ENCODE results near the gene PRR20G. TPM values are rescaled to one million over a fixed set of nuclear protein-coding genes. Genes with fewer than 3 reads are reported as not detected.

The PRR20G gene
- total RNA-seq, 1 experiment from 2014 or later: 0.30 TPM

DNA sequence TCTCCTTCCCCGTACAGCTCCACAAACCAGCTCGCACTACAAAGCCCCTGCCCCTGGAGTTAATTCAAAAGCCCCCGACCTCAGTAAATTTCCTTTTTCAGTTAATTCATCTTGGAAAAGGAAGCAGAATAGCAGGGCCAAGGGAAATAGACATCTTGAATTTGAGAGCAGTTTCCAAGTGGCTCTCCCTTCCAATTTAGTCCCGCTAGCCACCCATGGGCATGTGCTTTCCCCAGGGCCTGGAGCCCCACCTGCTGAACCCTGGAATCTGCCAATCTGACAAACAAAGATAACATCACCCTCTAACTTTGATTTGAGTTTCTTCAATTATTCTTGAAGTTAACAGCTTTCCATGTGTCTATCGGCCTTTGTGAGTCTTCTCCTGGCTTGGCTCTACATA, 31.7 kb downstream of the PRR20G start:
- intact Hi-C loops (cut with micrococcal nuclease): no loop called here
- DNase-seq (ENCODE audit: low read depth, low spot score): no peak
- CTCF ChIA-PET: no interaction called here
- no peaks in the 10 kb centered on the region for H3K4me1 ChIP-seq (ENCODE audit: control insufficient read depth in 1 of 2, insufficient read depth in 2 of 2, low read length in 2 of 2)
- H3K4me3 ChIP-seq (replicated peaks in 1 of 2; ENCODE audit: low read depth in 1 of 2, low read length in 2 of 2): no peak overlapping the region
- no peak overlapping the region for H2AFZ ChIP-seq (ENCODE audit: low read depth, low read length, poor library complexity, severe bottlenecking)
- H3K27me3 ChIP-seq (ENCODE audit: insufficient read depth, low read length): no peaks in the 10 kb centered on the region
- H3K9ac ChIP-seq (ENCODE audit: low read length): no peak overlapping the region
- POLR2A ChIA-PET: no interaction called here
- no peak overlapping the region for H3K27ac ChIP-seq (ENCODE audit: low read depth, low read length)
- H4K20me1 ChIP-seq (ENCODE audit: insufficient read depth): no peaks in the 10 kb centered on the region
- no peaks in the 10 kb centered on the region for H3K79me2 ChIP-seq (ENCODE audit: insufficient read depth, low read length)
- BruUV-seq (replicated peaks): no TSS peak
- H3K9me3 ChIP-seq (ENCODE audit: control insufficient read depth in 1 of 2, insufficient read depth in 1 of 2, low read depth in 1 of 2, low read length in 2 of 2): no peaks in the 10 kb centered on the region
- no peaks in the 10 kb centered on the region for H3K9me2 ChIP-seq (ENCODE audit: insufficient read depth)
- no peak for TF ChIP-seq POLR2A (IDR thresholded peaks at IDR 0.05; ENCODE audit: borderline replicate concordance, extremely low read depth, insufficient read depth, insufficient read length)
- no peak for TF ChIP-seq ELF1 (IDR thresholded peaks at IDR 0.05; ENCODE audit: borderline replicate concordance, low read depth)
- TF ChIP-seq ATF3 (IDR thresholded peaks at IDR 0.05): no peak
- TF ChIP-seq SIN3A (IDR thresholded peaks at IDR 0.05; ENCODE audit: low read depth): no peak
- TF ChIP-seq ZNF274 (IDR thresholded peaks at IDR 0.05; ENCODE audit: low read depth, low read length): no peak
- TF ChIP-seq YY1 (IDR thresholded peaks at IDR 0.05; ENCODE audit: extremely low read depth, insufficient replicate concordance, low read depth, low read length): no peak
- TF ChIP-seq, protein P1, sequence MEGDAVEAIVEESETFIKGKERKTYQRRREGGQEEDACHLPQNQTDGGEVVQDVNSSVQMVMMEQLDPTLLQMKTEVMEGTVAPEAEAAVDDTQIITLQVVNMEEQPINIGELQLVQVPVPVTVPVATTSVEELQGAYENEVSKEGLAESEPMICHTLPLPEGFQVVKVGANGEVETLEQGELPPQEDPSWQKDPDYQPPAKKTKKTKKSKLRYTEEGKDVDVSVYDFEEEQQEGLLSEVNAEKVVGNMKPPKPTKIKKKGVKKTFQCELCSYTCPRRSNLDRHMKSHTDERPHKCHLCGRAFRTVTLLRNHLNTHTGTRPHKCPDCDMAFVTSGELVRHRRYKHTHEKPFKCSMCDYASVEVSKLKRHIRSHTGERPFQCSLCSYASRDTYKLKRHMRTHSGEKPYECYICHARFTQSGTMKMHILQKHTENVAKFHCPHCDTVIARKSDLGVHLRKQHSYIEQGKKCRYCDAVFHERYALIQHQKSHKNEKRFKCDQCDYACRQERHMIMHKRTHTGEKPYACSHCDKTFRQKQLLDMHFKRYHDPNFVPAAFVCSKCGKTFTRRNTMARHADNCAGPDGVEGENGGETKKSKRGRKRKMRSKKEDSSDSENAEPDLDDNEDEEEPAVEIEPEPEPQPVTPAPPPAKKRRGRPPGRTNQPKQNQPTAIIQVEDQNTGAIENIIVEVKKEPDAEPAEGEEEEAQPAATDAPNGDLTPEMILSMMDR (IDR thresholded peaks at IDR 0.05 in 2 of 3, conservative IDR thresholded peaks at IDR 0.05 in 1 of 3; ENCODE audit: borderline replicate concordance in 1 of 3, insufficient read depth in 1 of 3, low read depth in 2 of 3, low read length in 2 of 3): no peak
- TF ChIP-seq FOSL1 (IDR thresholded peaks at IDR 0.05; ENCODE audit: low read depth): no peak
- TF ChIP-seq, protein P2, sequence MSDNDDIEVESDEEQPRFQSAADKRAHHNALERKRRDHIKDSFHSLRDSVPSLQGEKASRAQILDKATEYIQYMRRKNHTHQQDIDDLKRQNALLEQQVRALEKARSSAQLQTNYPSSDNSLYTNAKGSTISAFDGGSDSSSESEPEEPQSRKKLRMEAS (IDR thresholded peaks at IDR 0.05): no peak
- no peak for TF ChIP-seq ZBTB33 (IDR thresholded peaks at IDR 0.05; ENCODE audit: extremely low read depth, insufficient replicate concordance, low read length)
- TF ChIP-seq EZH2 (IDR thresholded peaks at IDR 0.05): no peak
- TF ChIP-seq CEBPB (IDR thresholded peaks at IDR 0.05; ENCODE audit: low read depth): no peak
- TF ChIP-seq TCF7L2 (IDR thresholded peaks at IDR 0.05; ENCODE audit: borderline replicate concordance, extremely low read depth, insufficient read depth, insufficient read length): no peak
- TF ChIP-seq SRF (IDR thresholded peaks at IDR 0.05; ENCODE audit: low read depth): no peak
- TF ChIP-seq JUND (IDR thresholded peaks at IDR 0.05): no peak
- TF ChIP-seq REST (IDR thresholded peaks at IDR 0.05; ENCODE audit: low read depth): no peak
- RAD21 ChIA-PET (ENCODE audit: low non-redundant PET in 1 of 2, low total read pairs in 2 of 2, uncharacterized antibody in 2 of 2, unreplicated experiment in 2 of 2): no interaction called here
- no peak overlapping the region for H3K4me2 ChIP-seq (ENCODE audit: low read length)
- H3K36me3 ChIP-seq (ENCODE audit: control insufficient read depth in 1 of 2, insufficient read depth in 2 of 2, low read length in 2 of 2): no peaks in the 10 kb centered on the region
- no peak for ATAC-seq
